Fibroblast of skin of right quadriceps (primary cell): Measurements from ENCODE around the gene ARHGAP9.
A peak's percentile ranks its signal among the peaks of the same experiment; 100 is the strongest.
"Not testable (repeated sequence)": the region's sequence is repeated elsewhere in the genome, so short reads cannot be mapped to it uniquely, and the experiment has no call there.

ENCODE experiments used
- DNase-seq: peaks from one replicate; pipeline ENCODE4 v3.0.0-alpha.2; 2013

Gene ARHGAP9

DNA sequence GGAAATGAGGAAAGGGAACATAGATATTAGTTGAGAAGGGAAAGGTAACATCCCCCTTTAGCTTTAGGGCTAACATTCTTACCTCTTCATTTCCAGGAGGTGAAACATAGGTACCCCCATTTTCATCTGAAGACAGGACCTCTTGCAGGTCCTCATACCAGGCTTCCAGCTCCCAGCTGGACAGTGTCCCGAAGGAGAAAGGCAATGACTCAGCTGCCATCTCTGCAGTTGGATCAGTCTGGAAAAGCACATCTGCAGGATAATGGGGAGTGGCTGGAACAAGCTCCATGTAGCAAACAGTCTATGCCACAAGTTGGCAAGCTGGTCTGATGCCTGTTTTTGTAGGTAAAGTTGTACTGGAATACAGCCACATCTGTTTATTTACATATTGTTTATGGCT is 37.5 kb upstream of the ARHGAP9 start:
- peak; percentile 47 for DNase-seq

DNA sequence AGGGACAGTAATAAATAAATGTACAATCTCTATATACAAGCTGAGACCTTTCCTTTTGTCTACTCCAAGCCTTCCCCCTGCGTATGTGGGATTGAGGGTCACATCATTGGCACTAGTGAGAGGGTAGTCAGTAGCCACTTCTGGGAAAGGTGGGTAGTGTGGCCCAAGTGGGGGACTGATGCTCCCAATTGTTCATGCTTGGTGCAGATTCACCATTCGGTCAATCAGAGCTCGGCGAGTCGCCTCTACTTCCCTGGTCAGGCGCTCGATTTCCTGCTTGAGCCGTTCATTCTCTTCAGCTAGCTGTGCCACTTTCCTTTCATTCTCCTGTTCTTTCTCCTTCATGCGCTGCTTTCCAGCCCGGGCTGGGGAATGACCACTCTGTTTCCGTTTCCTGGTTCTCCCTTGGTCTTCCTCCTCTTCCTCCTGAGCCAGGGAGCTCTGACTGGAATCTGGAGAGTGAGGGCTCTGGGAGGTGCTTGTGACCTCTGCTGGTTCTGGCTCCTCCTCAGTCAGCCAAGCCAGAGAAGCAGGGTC is 37.0 kb upstream of the ARHGAP9 start:
- no peak for DNase-seq

DNA sequence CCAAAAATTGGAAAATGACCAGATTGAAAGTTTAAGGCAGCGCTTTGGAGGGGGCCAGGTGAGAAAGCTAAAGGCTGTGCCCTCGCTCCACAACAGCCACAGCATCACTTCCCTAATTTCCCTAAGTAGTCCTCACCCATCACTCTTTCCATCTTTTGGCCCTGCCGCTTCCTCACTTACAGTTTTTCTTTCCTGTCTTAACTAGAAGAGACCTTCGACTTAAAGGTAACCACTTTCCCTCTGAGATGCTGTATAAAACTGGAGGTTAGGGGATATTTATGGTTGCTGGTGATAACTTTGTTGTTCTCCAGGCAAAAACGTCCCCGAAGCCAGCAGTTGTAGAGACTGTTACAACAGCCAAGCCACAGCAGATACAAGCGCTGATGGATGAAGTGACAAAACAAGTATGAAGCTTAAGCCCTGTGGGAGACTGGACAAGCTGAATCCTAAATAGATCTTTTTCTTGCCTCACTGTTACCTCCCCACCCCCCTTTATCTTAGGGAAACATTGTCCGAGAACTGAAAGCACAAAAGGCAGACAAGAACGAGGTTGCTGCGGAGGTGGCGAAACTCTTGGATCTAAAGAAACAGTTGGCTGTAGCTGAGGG is 36.4 kb upstream of the ARHGAP9 start:
- DNase-seq: no peak

DNA sequence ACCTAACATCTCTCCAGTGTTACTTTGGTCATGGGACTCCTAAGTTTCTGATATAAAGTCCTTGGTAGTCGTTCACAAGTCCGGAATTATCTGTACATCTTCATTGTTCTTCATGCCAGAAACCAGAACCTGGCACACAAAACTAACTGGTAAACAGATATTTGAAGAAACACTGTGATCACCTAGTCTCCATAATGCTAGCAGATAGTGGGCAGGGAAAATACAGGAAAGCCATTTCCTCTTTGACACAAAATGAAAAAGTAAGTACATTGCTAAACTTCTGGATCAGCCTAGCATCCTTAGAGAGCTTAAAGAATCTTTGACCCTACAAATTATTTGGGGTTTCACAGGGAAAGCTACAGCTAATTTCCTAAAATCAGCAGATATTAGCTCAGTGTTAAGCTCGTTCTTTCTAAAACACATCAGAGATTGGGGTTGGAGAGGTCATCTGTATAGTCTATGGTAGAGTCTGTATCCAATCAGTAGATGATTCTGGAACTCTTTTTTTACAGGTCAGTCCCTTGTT is 35.8 kb upstream of the ARHGAP9 start:
- DNase-seq: no peak

DNA sequence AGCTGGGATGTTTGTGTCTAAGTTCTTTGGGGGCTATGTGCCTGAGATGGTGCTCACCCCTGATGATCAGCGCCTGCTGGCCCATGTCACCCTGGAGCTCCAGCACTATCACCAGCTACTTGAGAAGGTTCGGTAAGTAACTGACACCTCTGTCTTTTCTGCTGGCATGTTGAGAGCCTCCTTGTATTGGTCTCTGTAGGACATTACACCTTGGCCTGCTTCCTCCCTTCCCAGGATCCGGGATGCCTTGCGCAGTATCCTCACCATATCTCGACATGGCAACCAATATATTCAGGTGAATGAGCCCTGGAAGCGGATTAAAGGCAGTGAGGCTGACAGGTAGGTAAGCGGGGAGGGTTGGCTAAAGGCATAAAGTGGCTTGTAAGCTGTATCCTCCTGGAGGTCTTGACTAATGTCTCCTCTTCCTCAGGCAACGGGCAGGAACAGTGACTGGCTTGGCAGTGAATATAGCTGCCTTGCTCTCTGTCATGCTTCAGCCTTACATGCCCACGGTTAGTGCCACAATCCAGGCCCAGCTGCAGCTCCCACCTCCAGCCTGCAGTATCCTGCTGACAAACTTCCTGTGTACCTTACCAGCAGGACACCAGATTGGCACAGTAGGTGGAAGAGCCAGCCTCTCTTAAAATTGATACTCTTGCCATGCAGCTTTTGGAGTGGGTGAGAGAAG is 35.2 kb upstream of the ARHGAP9 start:
- no peak for DNase-seq

DNA sequence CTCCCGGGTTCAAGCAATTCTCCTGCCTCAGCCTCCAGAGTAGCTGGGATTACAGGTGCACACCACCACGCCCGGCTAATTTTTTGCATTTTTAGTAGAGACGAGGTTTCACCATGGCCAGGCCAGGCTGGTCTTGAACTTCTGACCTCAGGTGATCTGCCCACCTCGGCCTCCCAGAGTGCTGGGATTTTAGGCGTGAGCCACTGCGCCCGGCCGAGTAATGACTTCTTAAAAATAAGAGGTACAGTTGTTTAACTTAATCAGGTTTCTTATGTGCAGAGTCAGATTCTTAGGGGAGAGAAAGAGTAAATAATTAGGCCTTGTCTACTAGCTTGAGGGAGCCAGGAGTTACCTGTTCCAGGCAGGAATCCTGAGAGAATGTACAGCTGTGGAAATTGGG is 34.6 kb upstream of the ARHGAP9 start:
- not testable (repeated sequence) for DNase-seq

DNA sequence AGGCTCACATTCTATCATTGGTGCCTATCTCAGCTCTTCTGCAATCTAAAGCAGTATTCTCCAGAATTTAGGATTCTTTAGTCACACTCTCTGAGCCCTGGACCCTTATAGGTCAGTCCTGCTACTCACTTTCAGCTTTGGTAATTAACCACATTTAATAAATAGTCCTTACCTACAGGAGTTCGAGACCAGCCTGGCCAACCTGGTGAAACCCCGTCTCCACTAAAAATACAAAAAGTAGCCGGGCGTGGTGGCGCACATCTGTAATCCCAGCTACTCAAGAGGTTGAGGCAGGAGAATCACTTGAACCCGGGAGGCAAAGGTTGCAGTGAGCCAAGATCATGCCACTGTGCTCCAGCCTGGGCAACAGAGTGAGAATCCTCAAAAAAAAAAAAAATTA is 34.0 kb upstream of the ARHGAP9 start:
- not testable (repeated sequence) for DNase-seq

DNA sequence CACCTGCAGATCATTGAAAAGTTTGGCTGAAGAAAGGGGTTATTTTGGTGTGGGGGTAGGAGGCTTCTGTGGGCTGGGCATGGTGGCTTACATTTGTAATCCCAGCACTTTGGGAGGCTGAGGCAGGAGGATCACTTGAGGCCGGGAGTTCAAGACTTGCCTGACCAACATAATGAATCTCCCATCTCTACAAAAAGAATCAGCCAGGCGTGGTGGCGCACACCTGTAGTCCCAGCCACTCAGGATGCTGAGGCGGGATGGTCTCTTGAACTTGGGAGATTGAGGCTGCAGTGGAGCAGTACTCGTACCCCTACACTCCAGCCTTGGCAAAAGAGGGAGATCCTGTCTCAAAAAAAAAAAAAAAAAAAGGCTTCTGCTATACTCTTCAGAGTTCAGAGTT is 33.6 kb upstream of the ARHGAP9 start:
- DNase-seq: no peak

DNA sequence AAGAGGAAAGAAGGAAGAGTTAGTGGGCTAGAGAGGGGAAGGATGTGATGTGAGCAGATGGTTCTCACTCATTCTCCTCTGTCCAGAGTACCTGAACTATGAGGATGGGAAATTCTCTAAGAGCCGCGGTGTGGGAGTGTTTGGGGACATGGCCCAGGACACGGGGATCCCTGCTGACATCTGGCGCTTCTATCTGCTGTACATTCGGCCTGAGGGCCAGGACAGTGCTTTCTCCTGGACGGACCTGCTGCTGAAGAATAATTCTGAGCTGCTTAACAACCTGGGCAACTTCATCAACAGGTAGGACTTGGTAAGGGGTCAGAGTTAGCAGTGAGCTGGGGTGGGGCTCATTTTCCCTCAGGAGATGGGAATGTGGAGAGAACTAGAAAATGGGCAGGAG is 33.0 kb upstream of the ARHGAP9 start:
- no peak for DNase-seq

DNA sequence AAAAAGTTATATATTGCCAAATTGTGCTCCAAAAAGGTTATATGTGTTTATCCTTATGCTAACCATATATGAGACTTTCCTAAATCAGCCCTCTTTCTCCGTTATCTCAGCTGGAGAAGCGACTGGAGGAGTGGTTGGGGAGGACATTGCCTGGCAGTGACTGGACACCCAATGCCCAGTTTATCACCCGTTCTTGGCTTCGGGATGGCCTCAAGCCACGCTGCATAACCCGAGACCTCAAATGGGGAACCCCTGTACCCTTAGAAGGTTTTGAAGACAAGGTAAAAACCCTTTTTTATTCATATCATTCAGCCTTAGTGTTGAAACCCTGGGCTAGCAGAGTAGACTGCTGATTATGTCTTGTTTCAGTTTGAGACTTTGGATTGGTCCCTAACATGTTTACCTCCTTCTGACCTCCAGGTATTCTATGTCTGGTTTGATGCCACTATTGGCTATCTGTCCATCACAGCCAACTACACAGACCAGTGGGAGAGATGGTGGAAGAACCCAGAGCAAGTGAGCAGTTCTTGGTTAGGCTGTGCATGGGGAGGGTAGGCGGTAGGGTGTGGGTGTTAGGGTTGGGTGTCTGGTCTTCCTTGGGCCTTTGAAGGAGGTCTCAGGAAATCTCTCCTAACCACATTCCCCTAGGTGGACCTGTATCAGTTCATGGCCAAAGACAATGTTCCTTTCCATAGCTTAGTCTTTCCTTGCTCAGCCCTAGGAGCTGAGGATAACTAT is 32.1 kb upstream of the ARHGAP9 start:
- no peak for DNase-seq

DNA sequence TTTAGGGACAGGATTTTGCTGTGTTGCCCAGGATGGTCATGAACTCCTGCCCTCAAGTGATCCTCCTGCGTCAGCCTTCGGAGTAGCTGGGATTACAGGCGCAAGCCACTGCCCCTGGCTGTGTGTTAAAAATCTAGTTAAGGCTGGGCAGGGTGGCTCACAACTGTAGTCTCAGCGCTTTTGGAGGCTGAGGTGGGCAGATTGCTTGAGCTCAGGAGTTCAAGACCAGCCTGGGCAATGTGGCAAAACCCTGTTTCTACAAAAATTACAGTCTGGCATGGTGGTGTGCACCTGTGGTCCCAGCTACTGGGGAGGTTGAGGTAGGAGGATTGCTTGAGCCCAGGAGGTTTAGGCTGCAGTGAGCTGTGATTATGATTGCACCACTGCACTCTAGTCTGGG is 31.5 kb upstream of the ARHGAP9 start:
- no peak for DNase-seq

DNA sequence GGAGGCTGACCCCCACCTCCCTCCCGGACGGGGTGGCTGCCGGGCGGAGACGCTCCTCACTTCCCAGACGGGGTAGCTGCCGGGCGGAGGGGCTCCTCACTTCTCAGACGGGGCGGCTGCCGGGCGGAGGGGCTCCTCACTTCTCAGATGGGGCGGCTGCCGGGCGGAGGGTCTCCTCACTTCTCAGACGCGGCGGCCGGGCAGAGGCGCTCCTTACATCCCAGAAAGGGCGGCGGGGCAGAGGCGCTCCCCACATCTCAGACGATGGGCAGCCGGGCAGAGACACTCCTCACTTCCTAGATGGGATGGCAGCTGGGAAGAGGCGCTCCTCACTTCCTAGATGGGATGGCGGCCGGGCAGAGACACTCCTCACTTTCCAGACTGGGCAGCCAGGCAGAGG is 28.1 kb upstream of the ARHGAP9 start:
- not testable (repeated sequence) for DNase-seq

DNA sequence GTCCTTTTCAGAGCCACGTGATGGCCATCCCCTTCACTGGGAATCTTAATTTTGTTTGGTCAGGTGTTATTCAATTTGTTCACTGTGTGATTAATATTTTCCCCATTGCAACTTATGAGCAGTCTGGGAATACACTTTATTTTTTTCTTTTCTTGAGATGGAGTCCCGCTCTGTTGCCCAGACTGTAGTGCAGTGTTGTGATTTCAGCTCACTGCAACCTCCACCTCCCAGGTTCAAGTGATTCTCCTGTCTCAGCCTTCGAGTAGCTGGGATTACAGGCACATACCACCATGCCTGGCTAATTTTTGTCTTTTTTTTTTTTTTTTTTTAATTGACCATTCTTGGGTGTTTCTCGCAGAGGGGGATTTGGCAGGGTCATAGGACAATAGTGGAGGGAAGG is 26.9 kb upstream of the ARHGAP9 start:
- not testable (repeated sequence) for DNase-seq

DNA sequence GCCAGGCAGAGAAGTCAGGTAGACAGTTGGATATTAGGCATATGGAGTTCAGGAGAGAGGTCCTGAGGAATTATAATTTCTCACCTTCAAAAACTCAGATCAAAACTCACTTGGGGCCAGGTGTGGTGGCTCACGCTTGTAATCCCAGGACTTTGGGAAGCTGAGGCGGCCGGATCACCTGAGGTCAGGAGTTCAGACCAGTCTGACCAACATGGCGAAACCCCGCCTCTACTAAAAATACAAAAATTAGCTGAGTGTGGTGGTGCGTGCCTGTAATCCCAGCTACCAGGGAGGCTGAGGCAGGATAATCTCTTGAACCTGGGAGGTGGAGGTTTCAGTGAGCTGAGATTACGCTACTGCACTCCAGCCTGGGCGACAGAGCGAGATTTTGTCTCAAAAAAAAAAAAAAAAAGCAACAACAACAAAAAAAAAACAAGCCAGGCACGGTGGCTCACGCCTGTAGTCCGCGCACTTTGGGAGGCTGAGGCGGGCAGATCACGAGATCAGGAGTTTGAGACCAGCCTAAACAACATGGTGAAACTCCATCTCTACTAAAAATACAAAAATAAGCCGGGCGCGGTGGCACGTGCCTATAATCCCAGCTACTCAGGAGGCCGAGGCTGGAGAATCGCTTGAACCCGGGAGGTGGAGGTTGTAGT is 22.8 kb upstream of the ARHGAP9 start:
- DNase-seq: not testable (repeated sequence)

DNA sequence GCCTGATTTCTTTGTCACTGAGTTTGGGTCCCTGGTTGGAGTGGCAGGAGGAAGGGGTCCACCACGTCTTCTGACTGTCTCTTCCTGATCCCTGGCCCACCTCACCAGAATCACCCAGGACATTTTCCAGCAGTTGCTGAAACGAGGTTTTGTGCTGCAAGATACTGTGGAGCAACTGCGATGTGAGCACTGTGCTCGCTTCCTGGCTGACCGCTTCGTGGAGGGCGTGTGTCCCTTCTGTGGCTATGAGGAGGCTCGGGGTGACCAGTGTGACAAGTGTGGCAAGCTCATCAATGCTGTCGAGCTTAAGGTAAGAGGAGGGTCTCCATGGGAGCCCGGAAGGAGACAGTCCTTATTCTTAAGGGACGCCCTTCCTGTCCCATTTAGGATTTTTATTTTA is 20.5 kb upstream of the ARHGAP9 start:
- DNase-seq: no peak

DNA sequence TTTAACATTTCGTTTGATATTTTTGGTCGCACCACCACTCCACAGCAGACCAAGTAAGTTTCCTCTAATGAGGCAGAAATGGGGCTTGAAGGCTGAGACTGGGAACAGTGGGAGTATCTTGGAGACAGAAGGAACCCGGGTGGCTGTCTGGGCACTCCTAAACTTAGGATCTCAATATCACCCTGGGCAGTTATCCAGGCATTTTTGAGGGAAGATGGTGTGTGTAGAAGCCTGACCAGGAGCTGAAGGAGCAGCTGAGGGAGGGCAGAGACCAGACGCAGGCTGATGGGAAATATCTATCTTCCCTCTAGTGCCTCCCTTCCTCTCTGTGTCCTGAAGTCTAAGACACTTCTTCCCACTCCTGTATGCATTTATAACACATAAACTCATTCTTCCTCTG is 18.9 kb upstream of the ARHGAP9 start:
- no peak for DNase-seq

DNA sequence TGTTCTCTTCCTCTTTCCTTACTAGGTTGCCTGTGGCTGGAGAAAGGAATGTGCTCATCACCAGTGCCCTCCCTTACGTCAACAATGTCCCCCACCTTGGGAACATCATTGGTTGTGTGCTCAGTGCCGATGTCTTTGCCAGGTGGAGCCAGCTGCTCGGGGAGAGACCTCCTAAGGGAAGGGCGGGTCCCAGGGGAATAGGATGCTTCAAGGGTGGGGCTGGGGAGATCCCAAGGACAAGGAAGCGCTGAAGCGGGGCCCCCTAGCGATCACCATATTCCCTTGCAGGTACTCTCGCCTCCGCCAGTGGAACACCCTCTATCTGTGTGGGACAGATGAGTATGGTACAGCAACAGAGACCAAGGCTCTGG is 18.5 kb upstream of the ARHGAP9 start:
- DNase-seq: no peak

DNA sequence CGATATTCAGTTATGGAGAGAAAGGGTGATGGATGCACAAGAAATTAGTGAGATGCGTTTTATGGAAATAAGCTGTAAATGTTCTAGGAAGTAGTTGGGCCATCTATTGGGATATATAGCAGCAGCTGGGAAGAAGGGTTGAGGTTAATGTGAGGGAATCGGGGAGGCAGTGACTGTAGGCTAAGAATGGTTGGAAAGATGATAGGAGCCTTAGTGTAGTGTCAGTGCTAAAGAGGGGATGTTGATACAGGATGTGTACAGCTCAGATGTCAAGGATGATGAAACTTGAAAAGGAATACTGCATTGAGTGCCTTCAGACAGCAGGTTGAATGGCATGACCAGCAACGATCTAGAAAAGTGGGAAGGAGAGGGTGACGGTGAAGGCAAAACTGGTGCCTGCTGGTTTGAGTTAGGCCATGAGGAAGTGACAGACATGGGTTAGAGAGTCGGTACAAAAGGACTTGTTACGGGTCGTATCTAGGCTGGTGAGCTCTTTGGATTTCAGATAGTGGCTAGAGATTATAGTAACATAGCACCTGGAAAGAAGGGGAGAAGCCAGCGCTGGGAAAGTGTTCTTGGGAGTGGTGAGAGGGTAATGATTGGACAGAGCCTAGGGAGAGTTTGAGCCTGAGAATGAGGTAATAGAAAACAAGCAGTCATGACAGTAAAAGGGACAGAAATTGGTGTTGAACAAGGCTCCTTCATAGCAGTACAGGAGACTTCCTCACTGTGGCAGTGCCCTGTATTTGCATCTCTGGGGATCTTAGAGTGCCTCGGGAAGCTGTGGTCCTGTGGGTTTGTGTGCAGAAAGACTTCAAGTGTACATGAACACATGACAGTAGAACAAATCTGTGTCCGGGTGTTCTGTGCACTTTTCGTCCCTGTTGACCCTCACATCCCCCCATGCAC is 17.8 kb upstream of the ARHGAP9 start:
- DNase-seq: no peak

DNA sequence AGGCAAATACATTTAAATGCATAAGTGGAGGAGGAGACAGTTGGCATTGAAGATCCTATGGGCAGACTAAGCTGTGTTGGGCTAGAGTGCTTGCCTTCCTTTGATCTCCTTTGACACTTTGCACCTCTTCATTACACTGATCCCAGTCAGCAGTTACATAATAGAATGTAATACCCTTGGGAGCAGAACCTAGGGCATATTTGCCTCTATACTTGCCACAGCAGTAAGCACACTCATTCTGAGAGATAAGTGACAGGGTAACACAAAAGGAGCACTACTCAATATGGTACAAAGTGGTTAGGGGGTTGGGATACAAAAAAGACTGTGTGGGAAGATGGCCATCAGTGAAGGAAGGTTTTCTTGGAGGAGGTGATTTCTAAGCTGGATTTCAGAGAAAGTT is 17.2 kb upstream of the ARHGAP9 start:
- DNase-seq: no peak

DNA sequence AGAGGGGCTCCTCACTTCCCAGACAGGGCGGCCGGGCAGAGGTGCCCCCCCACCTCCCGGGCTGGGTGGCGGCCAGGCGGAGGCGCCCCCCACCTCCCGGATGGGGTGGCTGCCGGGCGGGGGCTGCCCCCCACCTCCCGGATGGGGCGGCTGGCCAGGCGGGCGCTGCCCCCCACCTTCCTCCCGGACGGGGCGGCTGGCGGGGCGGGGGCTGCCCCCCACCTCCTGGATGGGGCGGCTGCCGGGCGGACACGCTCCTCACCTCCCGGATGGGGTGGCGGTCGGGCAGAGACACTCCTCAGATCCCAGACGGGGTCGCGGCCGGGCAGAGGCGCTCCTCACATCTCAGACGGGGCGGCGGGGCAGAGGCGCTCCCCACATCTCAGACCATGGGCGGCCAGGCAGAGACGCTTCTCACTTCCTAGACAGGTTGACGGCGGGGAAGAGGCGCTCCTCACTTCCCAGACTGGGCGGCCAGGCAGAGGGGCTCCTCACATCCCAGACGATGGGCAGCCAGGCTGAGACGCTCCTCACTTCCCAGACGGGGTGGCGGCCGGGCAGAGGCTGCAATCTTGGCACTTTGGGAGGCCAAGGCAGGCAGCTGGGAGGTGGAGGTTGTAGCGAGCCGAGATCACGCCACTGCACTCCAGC is 15.5 kb upstream of the ARHGAP9 start:
- DNase-seq: not testable (repeated sequence)
